ENCODE data around the gene SDR9C7.
"Not testable (repeated sequence)": the region's sequence is repeated elsewhere in the genome, so short reads cannot be mapped to it uniquely, and the experiment has no call there.

Gene SDR9C7

GRCh38 chr12:56918139-56918538 lies 16.1 kb downstream of the SDR9C7 start:
- peaks cover 20 to 35% of the 10 kb centered on the region in 2 donors for H3K27me3 Mint-ChIP-seq
- not testable (repeated sequence) for ATAC-seq (replicated peaks); H3K4me3 Mint-ChIP-seq; H3K36me3 Mint-ChIP-seq (ENCODE audit: insufficient read depth); H3K9me3 Mint-ChIP-seq; H3K4me1 Mint-ChIP-seq (ENCODE audit: low read depth in 2 of 2); H3K27ac Mint-ChIP-seq; DNase-seq

GRCh38 chr12:56916996-56917333 lies 17.2 kb downstream of the SDR9C7 start:
- no peak overlapping the region for H3K4me3 Mint-ChIP-seq
- H3K27me3 Mint-ChIP-seq: peaks cover 24 to 37% of the 10 kb centered on the region in 2 donors
- DNase-seq (no peak), ATAC-seq (replicated peaks) (no peak)
- no peaks in the 10 kb centered on the region for H3K9me3 Mint-ChIP-seq
- H3K4me1 Mint-ChIP-seq (ENCODE audit: low read depth in 2 of 2): no peaks in the 10 kb centered on the region
- H3K27ac Mint-ChIP-seq: no peak overlapping the region
- H3K36me3 Mint-ChIP-seq (ENCODE audit: insufficient read depth): no peaks in the 10 kb centered on the region

GRCh38 chr12:56916296-56916995 lies 17.8 kb downstream of the SDR9C7 start:
- Mint-ChIP-seq H3K27ac (no peak overlapping the region), H3K4me1 (ENCODE audit: low read depth in 2 of 2) (no peaks in the 10 kb centered on the region), H3K27me3 (peaks cover 29 to 37% of the 10 kb centered on the region in 2 donors), H3K36me3 (ENCODE audit: insufficient read depth) (no peaks in the 10 kb centered on the region), H3K4me3 (no peak overlapping the region), H3K9me3 (no peaks in the 10 kb centered on the region)
- DNase-seq (no peak), ATAC-seq (replicated peaks) (no peak)

GRCh38 chr12:56914724-56915123 lies 19.5 kb downstream of the SDR9C7 start:
- Mint-ChIP-seq H3K4me3 (no peak overlapping the region), H3K27me3 (peaks cover 38 to 48% of the 10 kb centered on the region in 2 donors), H3K9me3 (no peaks in the 10 kb centered on the region), H3K4me1 (ENCODE audit: low read depth in 2 of 2) (no peaks in the 10 kb centered on the region), H3K36me3 (ENCODE audit: insufficient read depth) (no peaks in the 10 kb centered on the region), H3K27ac (no peak overlapping the region)
- DNase-seq (no peak), ATAC-seq (replicated peaks) (no peak)

GRCh38 chr12:56914256-56914655 lies 20.0 kb downstream of the SDR9C7 start:
- Mint-ChIP-seq H3K36me3 (ENCODE audit: insufficient read depth) (no peaks in the 10 kb centered on the region), H3K4me1 (ENCODE audit: low read depth in 2 of 2) (no peaks in the 10 kb centered on the region), H3K27me3 (peaks cover 42 to 52% of the 10 kb centered on the region in 2 donors), H3K4me3 (no peak overlapping the region), H3K27ac (no peak overlapping the region), H3K9me3 (no peaks in the 10 kb centered on the region)
- DNase-seq (no peak), ATAC-seq (replicated peaks) (no peak)

GRCh38 chr12:56909403-56909802 lies 24.8 kb downstream of the SDR9C7 start:
- not testable (repeated sequence) for H3K4me1 Mint-ChIP-seq (ENCODE audit: low read depth in 2 of 2); DNase-seq; H3K4me3 Mint-ChIP-seq; H3K9me3 Mint-ChIP-seq; H3K36me3 Mint-ChIP-seq (ENCODE audit: insufficient read depth); H3K27ac Mint-ChIP-seq; ATAC-seq (replicated peaks)
- peaks cover 33 to 45% of the 10 kb centered on the region in 2 donors for H3K27me3 Mint-ChIP-seq

- no peak for DNase-seq
- Mint-ChIP-seq H3K27ac (no peak overlapping the region), H3K9me3 (no peaks in the 10 kb centered on the region), H3K4me3 (no peak overlapping the region), H3K27me3 (peaks cover 29 to 45% of the 10 kb centered on the region in 2 donors), H3K4me1 (ENCODE audit: low read depth in 2 of 2) (no peaks in the 10 kb centered on the region), H3K36me3 (ENCODE audit: insufficient read depth) (no peaks in the 10 kb centered on the region)
- no peak for ATAC-seq (replicated peaks)
Measured at GRCh38 chr12:56908136-56908535, 26.1 kb downstream of the SDR9C7 start.

- H3K27me3 Mint-ChIP-seq: peaks cover 21 to 41% of the 10 kb centered on the region in 2 donors
- H3K27ac Mint-ChIP-seq: no peak overlapping the region
- no peaks in the 10 kb centered on the region for H3K4me1 Mint-ChIP-seq (ENCODE audit: low read depth in 2 of 2)
- H3K36me3 Mint-ChIP-seq (ENCODE audit: insufficient read depth): no peaks in the 10 kb centered on the region
- DNase-seq (no peak), ATAC-seq (replicated peaks) (no peak)
- peaks cover 2 to 6% of the 10 kb centered on the region in 2 donors for H3K9me3 Mint-ChIP-seq
- H3K4me3 Mint-ChIP-seq: no peak overlapping the region
Measured at GRCh38 chr12:56905852-56906251, 28.4 kb downstream of the SDR9C7 start.

- peaks cover 12 to 20% of the 10 kb centered on the region in 2 donors for H3K27me3 Mint-ChIP-seq
- H3K9me3 Mint-ChIP-seq: peaks cover 6 to 13% of the 10 kb centered on the region in 2 donors
- no peak overlapping the region for H3K4me3 Mint-ChIP-seq
- no peaks in the 10 kb centered on the region for H3K4me1 Mint-ChIP-seq (ENCODE audit: low read depth in 2 of 2)
- ATAC-seq (replicated peaks) (no peak), DNase-seq (no peak)
- no peak overlapping the region for H3K27ac Mint-ChIP-seq
- H3K36me3 Mint-ChIP-seq (ENCODE audit: insufficient read depth): no peaks in the 10 kb centered on the region
Measured at GRCh38 chr12:56903374-56903773, 30.8 kb downstream of the SDR9C7 start.

- not testable (repeated sequence) for ATAC-seq (replicated peaks); H3K4me3 Mint-ChIP-seq; H3K27ac Mint-ChIP-seq; H3K4me1 Mint-ChIP-seq (ENCODE audit: low read depth in 2 of 2); H3K36me3 Mint-ChIP-seq (ENCODE audit: insufficient read depth); DNase-seq
- Mint-ChIP-seq H3K9me3 (peaks cover 6 to 13% of the 10 kb centered on the region in 2 donors), H3K27me3 (peaks cover 11 to 16% of the 10 kb centered on the region in 2 donors)
Measured at GRCh38 chr12:56901313-56901712, 32.9 kb downstream of the SDR9C7 start.

- ATAC-seq (replicated peaks) (no peak), DNase-seq (no peak)
- peaks cover 6 to 13% of the 10 kb centered on the region in 2 donors for H3K9me3 Mint-ChIP-seq
- no peaks in the 10 kb centered on the region for H3K36me3 Mint-ChIP-seq (ENCODE audit: insufficient read depth)
- no peaks in the 10 kb centered on the region for H3K4me1 Mint-ChIP-seq (ENCODE audit: low read depth in 2 of 2)
- peaks cover 15 to 23% of the 10 kb centered on the region in 2 donors for H3K27me3 Mint-ChIP-seq
- H3K4me3 Mint-ChIP-seq: no peak overlapping the region
- no peak overlapping the region for H3K27ac Mint-ChIP-seq
Measured at GRCh38 chr12:56900583-56900982, 33.6 kb downstream of the SDR9C7 start.

- H3K27me3 Mint-ChIP-seq: peaks cover 15 to 25% of the 10 kb centered on the region in 2 donors
- no peaks in the 10 kb centered on the region for H3K36me3 Mint-ChIP-seq (ENCODE audit: insufficient read depth)
- ATAC-seq (replicated peaks): no peak
- H3K4me1 Mint-ChIP-seq (ENCODE audit: low read depth in 2 of 2): no peaks in the 10 kb centered on the region
- DNase-seq: no peak
- peaks cover 6 to 13% of the 10 kb centered on the region in 2 donors for H3K9me3 Mint-ChIP-seq
- H3K27ac Mint-ChIP-seq: no peak overlapping the region
- H3K4me3 Mint-ChIP-seq: no peak overlapping the region
Measured at GRCh38 chr12:56898938-56899337, 35.3 kb downstream of the SDR9C7 start.

GRCh38 chr12:56897844-56898361 lies 36.3 kb downstream of the SDR9C7 start:
- H3K4me1 Mint-ChIP-seq (ENCODE audit: low read depth in 2 of 2): no peaks in the 10 kb centered on the region
- no peak overlapping the region for H3K27ac Mint-ChIP-seq
- H3K4me3 Mint-ChIP-seq: no peak overlapping the region
- peaks cover 6 to 13% of the 10 kb centered on the region in 2 donors for H3K9me3 Mint-ChIP-seq
- ATAC-seq (replicated peaks): no peak
- no peaks in the 10 kb centered on the region for H3K36me3 Mint-ChIP-seq (ENCODE audit: insufficient read depth)
- H3K27me3 Mint-ChIP-seq: peaks cover 15 to 25% of the 10 kb centered on the region in 2 donors
- no peak for DNase-seq

- DNase-seq: no peak
- H3K9me3 Mint-ChIP-seq: peaks cover 5 to 7% of the 10 kb centered on the region in 2 donors
- H3K27me3 Mint-ChIP-seq: peaks cover 17 to 19% of the 10 kb centered on the region in 2 donors
- H3K36me3 Mint-ChIP-seq (ENCODE audit: insufficient read depth): no peaks in the 10 kb centered on the region
- H3K4me1 Mint-ChIP-seq (ENCODE audit: low read depth in 2 of 2): no peaks in the 10 kb centered on the region
- H3K4me3 Mint-ChIP-seq: no peak overlapping the region
- ATAC-seq (replicated peaks): no peak
- no peak overlapping the region for H3K27ac Mint-ChIP-seq
Measured at GRCh38 chr12:56896082-56896481, 38.1 kb downstream of the SDR9C7 start.

Data from effector memory CD8-positive, alpha-beta T cell (primary cell).